HepG2 (cell line): Measurements from ENCODE around the gene STX2. TPM values are rescaled to one million over a fixed set of nuclear protein-coding genes. Genes with fewer than 3 reads are reported as not detected.

Experiments
- ATAC-seq: fragments of 200-7000 bp; cut with Tn5 transposase; 3 replicates; pipeline ENCODE4 v1.9.1; 2020; ENCODE audit warnings: mild to moderate bottlenecking, moderate library complexity
- BruUV-seq: library from RNA; stranded (reverse); fragments of 400-500 nt; replicated peaks from 2 replicates; lab custom pipeline; 2021; lab: Mats Ljungman, UMichigan
- CTCF ChIA-PET: fragments of 300-600 bp; formaldehyde crosslinking; extraction: SDS; loops from one replicate; lab custom pipeline; 2021; ENCODE audit warnings: low total read pairs, inconsistent platforms, low intra/inter-chr PET ratio; lab: Yijun Ruan, JAX
- POLR2A ChIA-PET: fragments of 350-600 bp; sonication (Branson Sonifier 250); formaldehyde crosslinking; loops from one replicate; lab custom pipeline; 2020; ENCODE audit warnings: antibody characterized with exemption, inconsistent platforms; lab: Yijun Ruan, JAX
- DNase-seq: peaks from one replicate; pipeline ENCODE4 v3.0.0-alpha.2; 2015; ENCODE audit warnings: low spot score
- FAIRE-seq: peaks from 3 replicates; lab custom pipeline; 2011; peaks lifted over from hg19 to GRCh38; lab: Jason Lieb, UNC
- H2AFZ ChIP-seq: one replicate; pipeline ENCODE4 v1.6.1; 2011; ENCODE audit warnings: low read length, inconsistent platforms
- H3K27ac ChIP-seq: fragments of 300-600 bp; 3 replicates; pipeline ENCODE4 v1.8.0; 2011; ENCODE audit warnings: mixed run types, mild to moderate bottlenecking, mixed read lengths, low read length, inconsistent platforms; ENCODE audit not compliant: insufficient read depth; ENCODE audit errors: extremely low read length
- H3K27me3 ChIP-seq, 2 experiments: fragments of 200-600 bp in 1 of 2; 2 replicates in 1 of 2; 3 replicates in 1 of 2; pipeline versions ENCODE4 v1.6.0 to v1.8.0; 2011; ENCODE audit warnings: low read length in 2 of 2, mild to moderate bottlenecking in 2 of 2, moderate library complexity in 2 of 2, inconsistent platforms in 1 of 2; ENCODE audit not compliant: insufficient read depth in 2 of 2, control insufficient read depth in 1 of 2
- H3K36me3 ChIP-seq, 2 experiments: fragments of 200-600 bp in 1 of 2; replicated peaks in 1 of 2; 2 replicates in 1 of 2; 3 replicates in 1 of 2; pipeline versions ENCODE4 v1.5.1 to v1.8.0; 2011; ENCODE audit warnings: low read length in 2 of 2, inconsistent platforms in 1 of 2; ENCODE audit not compliant: insufficient read depth in 2 of 2, control insufficient read depth in 1 of 2
- H3K4me1 ChIP-seq: 2 replicates; pipeline ENCODE4 v1.5.1; 2012; ENCODE audit warnings: low read length, inconsistent platforms; ENCODE audit not compliant: insufficient read depth
- H3K4me2 ChIP-seq: 2 replicates; pipeline ENCODE4 v1.6.0; 2011; ENCODE audit warnings: low read depth, low read length, inconsistent platforms
- H3K4me3 ChIP-seq, 3 experiments: fragments of 200-600 bp in 1 of 3; sonication (generic), shearing (Covaris generic) in 1 of 3; replicated peaks in 1 of 3; 2 replicates each; pipeline ENCODE4 v1.5.1; 2011 to 2016; ENCODE audit warnings: low read length in 3 of 3, inconsistent platforms in 2 of 3, low read depth in 2 of 3, mild to moderate bottlenecking in 2 of 3, control low read depth in 1 of 3, mixed read lengths in 1 of 3; ENCODE audit not compliant: insufficient read depth in 1 of 3
- H3K79me2 ChIP-seq: one replicate; pipeline ENCODE4 v1.6.1; 2011; ENCODE audit warnings: low read length, inconsistent platforms; ENCODE audit not compliant: insufficient read depth
- H3K9ac ChIP-seq: 2 replicates; pipeline ENCODE4 v1.6.0; 2011; ENCODE audit warnings: mild to moderate bottlenecking, low read depth, low read length, inconsistent platforms; ENCODE audit not compliant: insufficient read depth
- H3K9me3 ChIP-seq: 2 replicates; pipeline ENCODE4 v1.5.1; 2012; ENCODE audit warnings: mild to moderate bottlenecking, low read length
- H4K20me1 ChIP-seq: 2 replicates; pipeline ENCODE4 v1.6.0; 2011; ENCODE audit warnings: inconsistent platforms, mild to moderate bottlenecking, low read length, moderate library complexity; ENCODE audit not compliant: insufficient read depth
- ATF7 ChIP-seq, 2 experiments: fragments of 450-650 bp in 1 of 2; sonication (generic) in 1 of 2; formaldehyde crosslinking in 1 of 2; IDR thresholded peaks; 2 replicates each; pipeline versions ENCODE4 v1.4.0 to v1.6.1; 2016 to 2020; ENCODE audit warnings: antibody characterized with exemption in 1 of 2, mild to moderate bottlenecking in 1 of 2, missing genetic modification reagents in 1 of 2
- BRD4 ChIP-seq: sonication (generic); formaldehyde crosslinking; IDR thresholded peaks from 2 replicates; pipeline ENCODE4 v1.4.0; 2020; ENCODE audit warnings: missing genetic modification reagents
- GFI1 ChIP-seq: sonication (generic); formaldehyde crosslinking; IDR thresholded peaks from 2 replicates; pipeline ENCODE4 v1.5.0; 2020; ENCODE audit warnings: missing genetic modification reagents, mild to moderate bottlenecking, borderline replicate concordance
- MAFF ChIP-seq: IDR thresholded peaks from 2 replicates; pipeline ENCODE4 v1.6.1; 2011; ENCODE audit warnings: low read depth, low read length, improper control_type of control experiment
- MAFK ChIP-seq, 2 experiments: IDR thresholded peaks in 1 of 2; conservative IDR thresholded peaks in 1 of 2; 2 replicates each; pipeline ENCODE4 v1.6.1; 2011; ENCODE audit warnings: improper control_type of control experiment in 2 of 2, low read length in 2 of 2
- ZFP82 ChIP-seq: sonication (generic); formaldehyde crosslinking; IDR thresholded peaks from 2 replicates; pipeline ENCODE4 v1.5.1; 2020; ENCODE audit warnings: mild to moderate bottlenecking, missing genetic modification reagents, borderline replicate concordance
- WGBS: methylation state at CpG from one replicate; pipeline ENCODE4 v1.1.6; 2017; ENCODE audit warnings: low lambda C conversion rate; 5-methylcytosine and 5-hydroxymethylcytosine counted together
- in situ Hi-C: cut with HindIII; loops from 2 replicates; pipeline ENCODE4 v1.10.0; 2017; ENCODE audit warnings: low pct_unique_long_range_greater_than_20kb; ENCODE audit not compliant: extremely low pct_ligation_motif_present
- intact Hi-C: fragments of 100-400 bp; cut with micrococcal nuclease; formaldehyde crosslinking; loops from one replicate; pipeline ENCODE4 v1.10.0; 2022; ENCODE audit not compliant: unreplicated experiment
- polyA plus RNA-seq, 8 experiments: library from polyadenylated mRNA; depleted of rRNA in 3 of 8; stranded (reverse) in 7 of 8; unstranded in 1 of 8; fragments of >200 nt; fragmentation: Illumina TruSeq in 4 of 8; extraction: Trizol in 4 of 8; gene quantifications; 2 replicates each; pipeline versions ENCODE4 v1.2.1 to v1.2.3, GENCODE V29; 2011 to 2016; ENCODE audit warnings: low read depth in 4 of 8, missing spikeins in 1 of 8, mixed read lengths in 1 of 8; ENCODE audit not compliant: insufficient read depth in 1 of 8
- total RNA-seq, 5 experiments: library from RNA; depleted of rRNA; stranded (reverse); fragments of >200 nt; fragmentation: Illumina TruSeq; extraction: Trizol; gene quantifications; 2 replicates each; pipeline ENCODE4 v1.2.3, GENCODE V29; 2016; ENCODE audit warnings: low read depth in 1 of 5
- TF ChIP-seq, protein P1 (sequence below): sonication (generic); formaldehyde crosslinking; IDR thresholded peaks from 2 replicates; pipeline ENCODE4 v1.4.0; 2020; ENCODE audit warnings: missing genetic modification reagents, borderline replicate concordance
- TF ChIP-seq, protein P2 (sequence below): sonication (generic); formaldehyde crosslinking; IDR thresholded peaks from 2 replicates; pipeline ENCODE4 v1.4.0; 2020; ENCODE audit warnings: mild to moderate bottlenecking, missing genetic modification reagents

The STX2 gene
- total and polyA plus RNA-seq, 2 of the 13 experiments (the other 11 are each of a cell fraction or from before 2014, with no cell fraction given): 13.4 to 25.1 TPM

DNA sequence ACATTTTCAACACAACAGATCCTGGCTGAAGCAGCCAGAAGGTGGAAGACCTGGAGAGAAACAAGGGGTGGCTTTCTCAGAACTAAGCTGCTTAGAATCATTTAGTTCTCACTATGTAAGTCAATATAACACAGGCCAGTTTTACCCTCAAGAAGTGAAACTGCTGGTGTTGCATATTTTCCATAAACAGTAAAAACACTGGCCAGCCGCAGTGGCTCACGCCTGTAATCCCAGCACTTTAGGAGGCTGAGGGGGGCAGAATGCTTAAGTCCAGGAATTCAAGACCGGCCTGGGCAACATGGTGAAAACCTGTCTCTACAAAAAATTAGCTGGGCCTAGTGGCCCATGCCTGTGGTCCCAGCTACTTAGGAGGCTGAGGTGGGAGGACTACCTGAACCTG lies 11.6 kb downstream of the STX2 start:
- CTCF ChIA-PET: interaction anchor here (1.6 kb wide), 1 partner anchor 43 kb away, joined by 6 read pairs; no protein-coding TSS in a partner anchor
- H3K4me3 ChIP-seq: no peak overlapping the region
- ATAC-seq: no peak
- no peak overlapping the region for H3K27ac ChIP-seq
- TF ChIP-seq ATF7 (IDR thresholded peaks at IDR 0.05) (no peak), ATF7 (CRISPR knock-in tag; IDR thresholded peaks at IDR 0.05) (no peak), MAFK (conservative IDR thresholded peaks at IDR 0.05 in 1 of 2, IDR thresholded peaks at IDR 0.05 in 1 of 2; ENCODE audit: low read length in 2 of 2) (peak; percentile 57 to 66), ZFP82 (CRISPR knock-in tag) (no peak), MAFF (peak; percentile 47; the same call in 1 of the 2 replicates), BRD4 (no peak), GFI1 (CRISPR knock-in tag) (no peak)
- TF ChIP-seq, protein P1, sequence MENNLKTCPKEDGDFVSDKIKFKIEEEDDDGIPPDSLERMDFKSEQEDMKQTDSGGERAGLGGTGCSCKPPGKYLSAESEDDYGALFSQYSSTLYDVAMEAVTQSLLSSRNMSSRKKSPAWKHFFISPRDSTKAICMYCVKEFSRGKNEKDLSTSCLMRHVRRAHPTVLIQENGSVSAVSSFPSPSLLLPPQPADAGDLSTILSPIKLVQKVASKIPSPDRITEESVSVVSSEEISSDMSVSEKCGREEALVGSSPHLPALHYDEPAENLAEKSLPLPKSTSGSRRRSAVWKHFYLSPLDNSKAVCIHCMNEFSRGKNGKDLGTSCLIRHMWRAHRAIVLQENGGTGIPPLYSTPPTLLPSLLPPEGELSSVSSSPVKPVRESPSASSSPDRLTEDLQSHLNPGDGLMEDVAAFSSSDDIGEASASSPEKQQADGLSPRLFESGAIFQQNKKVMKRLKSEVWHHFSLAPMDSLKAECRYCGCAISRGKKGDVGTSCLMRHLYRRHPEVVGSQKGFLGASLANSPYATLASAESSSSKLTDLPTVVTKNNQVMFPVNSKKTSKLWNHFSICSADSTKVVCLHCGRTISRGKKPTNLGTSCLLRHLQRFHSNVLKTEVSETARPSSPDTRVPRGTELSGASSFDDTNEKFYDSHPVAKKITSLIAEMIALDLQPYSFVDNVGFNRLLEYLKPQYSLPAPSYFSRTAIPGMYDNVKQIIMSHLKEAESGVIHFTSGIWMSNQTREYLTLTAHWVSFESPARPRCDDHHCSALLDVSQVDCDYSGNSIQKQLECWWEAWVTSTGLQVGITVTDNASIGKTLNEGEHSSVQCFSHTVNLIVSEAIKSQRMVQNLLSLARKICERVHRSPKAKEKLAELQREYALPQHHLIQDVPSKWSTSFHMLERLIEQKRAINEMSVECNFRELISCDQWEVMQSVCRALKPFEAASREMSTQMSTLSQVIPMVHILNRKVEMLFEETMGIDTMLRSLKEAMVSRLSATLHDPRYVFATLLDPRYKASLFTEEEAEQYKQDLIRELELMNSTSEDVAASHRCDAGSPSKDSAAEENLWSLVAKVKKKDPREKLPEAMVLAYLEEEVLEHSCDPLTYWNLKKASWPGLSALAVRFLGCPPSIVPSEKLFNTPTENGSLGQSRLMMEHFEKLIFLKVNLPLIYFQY: no peak
- TF ChIP-seq, protein P2, sequence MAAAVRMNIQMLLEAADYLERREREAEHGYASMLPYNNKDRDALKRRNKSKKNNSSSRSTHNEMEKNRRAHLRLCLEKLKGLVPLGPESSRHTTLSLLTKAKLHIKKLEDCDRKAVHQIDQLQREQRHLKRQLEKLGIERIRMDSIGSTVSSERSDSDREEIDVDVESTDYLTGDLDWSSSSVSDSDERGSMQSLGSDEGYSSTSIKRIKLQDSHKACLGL: no peak
- H3K27me3 ChIP-seq: no peaks in the 10 kb centered on the region
- H3K9ac ChIP-seq: no peak overlapping the region
- no peaks in the 10 kb centered on the region for H3K9me3 ChIP-seq
- no peak overlapping the region for H2AFZ ChIP-seq
- H3K79me2 ChIP-seq: peaks cover 11% of the 10 kb centered on the region
- POLR2A ChIA-PET: interaction anchor here (0.8 to 1.1 kb wide), 2 partner anchors 10 to 51 kb away, joined by 3 to 4 read pairs; no protein-coding TSS in a partner anchor
- in situ Hi-C loops (no loop called here), intact Hi-C loops (no loop called here)
- H3K4me2 ChIP-seq: no peak overlapping the region
- no peaks in the 10 kb centered on the region for H4K20me1 ChIP-seq
- no TSS peak for BruUV-seq
- DNase-seq: no peak
- 93% methylated on average over 3 of the region's 3 CpGs for WGBS
- peaks cover 3 to 25% of the 10 kb centered on the region in 2 experiments; a peak in 4 of 5 replicates for H3K36me3 ChIP-seq
- no peak for FAIRE-seq
- peaks cover 24% of the 10 kb centered on the region for H3K4me1 ChIP-seq
